Hematopoietic multipotent progenitor cell treated with erythropoietin and hydrocortisone succinate and interleukin-3 and kit ligand, for 17 days (in vitro differentiated cells): ENCODE results near the gene ADCY2.

ENCODE experiments used
- DNase-seq: peaks from one replicate; pipeline ENCODE4 v3.0.0-alpha.2; 2015; ENCODE audit warnings: low spot score

ADCY2 gene

DNA sequence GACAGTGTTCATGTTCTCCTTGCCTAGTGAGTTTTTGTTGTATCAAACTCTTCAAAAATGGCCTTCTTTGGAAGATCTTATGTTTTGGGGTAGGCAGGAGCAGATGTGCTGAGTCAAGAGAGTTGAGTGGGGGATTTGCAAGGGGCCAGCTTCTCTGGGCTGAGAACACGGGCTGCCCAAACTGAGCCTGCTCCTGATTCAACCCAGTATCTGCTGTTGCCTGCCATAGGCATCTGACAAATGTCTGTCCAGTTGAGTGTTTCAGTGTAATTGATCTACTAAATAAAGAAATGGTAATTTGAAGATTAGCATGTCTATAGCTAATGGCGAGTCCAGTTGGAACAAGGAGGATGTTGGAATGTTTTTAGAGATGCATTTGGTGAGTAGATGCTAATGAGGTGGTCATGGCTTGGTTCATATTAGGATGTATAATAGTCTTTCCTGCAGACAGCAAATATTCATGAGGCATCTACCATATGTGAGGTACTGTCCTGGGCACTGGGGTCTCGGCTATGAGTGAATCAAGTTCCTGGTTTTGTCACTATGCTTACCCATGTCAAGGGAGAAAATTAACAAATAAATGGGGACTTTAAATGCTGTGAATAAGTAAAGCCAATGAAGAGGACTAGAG lies 119.5 kb downstream of the ADCY2 start:
- no peak for DNase-seq

- DNase-seq: no peak
Measured at GRCh38 chr5:7516253-7516652, 120.3 kb downstream of the ADCY2 start.

DNA sequence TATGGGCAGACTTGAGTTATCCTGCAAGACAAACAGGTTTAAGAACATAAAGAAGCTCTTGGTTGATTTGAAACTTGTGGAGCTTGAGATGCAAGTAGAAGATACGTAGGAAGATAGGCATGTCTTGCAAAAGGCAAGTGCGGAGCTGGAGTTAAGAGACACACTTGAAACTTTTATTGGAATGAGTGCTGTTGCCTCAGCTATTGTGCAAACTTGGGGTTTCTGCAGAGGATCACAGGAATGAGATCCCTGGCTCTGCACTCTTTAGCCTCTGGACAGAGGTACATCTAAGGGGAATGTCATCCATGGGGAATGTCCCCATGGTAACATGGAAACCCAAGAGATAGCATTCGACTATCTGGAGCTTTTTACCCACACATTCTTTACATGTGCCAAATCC lies 121.1 kb downstream of the ADCY2 start:
- DNase-seq: no peak

DNA sequence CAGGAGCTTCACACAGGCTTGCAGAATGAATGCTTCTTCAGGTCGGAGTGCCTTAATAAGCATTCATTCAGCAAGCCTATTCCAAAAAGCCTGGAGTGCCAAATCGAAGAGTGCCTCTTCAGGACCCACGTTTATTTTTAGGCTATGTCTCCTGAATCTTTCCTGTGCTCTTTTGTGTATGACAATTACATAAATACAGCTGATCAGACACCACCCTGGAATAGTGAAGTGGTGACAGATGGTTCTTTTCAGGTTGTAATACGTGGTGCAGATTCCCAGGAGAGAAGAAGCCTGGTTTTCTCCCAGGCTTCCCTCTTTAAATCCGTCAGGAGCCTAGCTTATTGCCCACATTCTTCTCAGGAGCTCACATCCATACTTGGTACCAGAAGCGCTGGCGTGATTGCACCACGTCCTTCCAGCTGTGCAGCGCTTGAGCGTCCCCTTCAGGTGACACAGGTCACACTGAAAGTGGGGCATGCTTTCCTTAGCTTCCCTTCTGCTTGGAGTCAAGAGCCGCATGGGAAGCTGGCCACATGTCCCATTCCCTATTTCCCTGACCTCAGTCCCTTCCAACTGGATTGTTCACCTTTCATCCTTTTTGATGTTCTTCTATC lies 123.1 kb downstream of the ADCY2 start:
- no peak for DNase-seq

- no peak for DNase-seq
Measured at GRCh38 chr5:7519564-7519963, 123.6 kb downstream of the ADCY2 start.

GRCh38 chr5:7529880-7530279 lies 133.9 kb downstream of the ADCY2 start:
- no peak for DNase-seq

- no peak for DNase-seq
Measured at GRCh38 chr5:7533941-7534340, 138.0 kb downstream of the ADCY2 start.

GRCh38 chr5:7534505-7534904 lies 138.6 kb downstream of the ADCY2 start:
- no peak for DNase-seq

GRCh38 chr5:7537573-7537972 lies 141.6 kb downstream of the ADCY2 start:
- no peak for DNase-seq

DNA sequence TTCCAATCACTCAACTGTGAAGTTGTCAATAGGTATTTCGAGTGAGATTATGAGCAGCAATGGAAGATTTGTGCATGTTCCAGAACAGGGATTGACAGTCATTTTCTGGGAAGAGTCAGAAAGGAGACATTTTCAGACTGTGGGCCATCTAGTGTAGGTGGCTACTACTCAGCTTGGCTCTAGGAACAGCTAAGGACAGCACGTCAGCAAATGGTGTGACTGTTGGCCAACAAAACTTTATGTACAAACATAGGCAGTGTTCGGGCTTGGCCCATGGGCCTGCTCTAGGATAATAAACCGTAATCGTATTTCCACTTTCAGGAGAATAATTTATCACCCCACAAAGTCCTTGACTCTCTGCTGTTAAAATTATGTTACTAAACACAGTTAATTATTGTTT lies 143.6 kb downstream of the ADCY2 start:
- no peak for DNase-seq

DNA sequence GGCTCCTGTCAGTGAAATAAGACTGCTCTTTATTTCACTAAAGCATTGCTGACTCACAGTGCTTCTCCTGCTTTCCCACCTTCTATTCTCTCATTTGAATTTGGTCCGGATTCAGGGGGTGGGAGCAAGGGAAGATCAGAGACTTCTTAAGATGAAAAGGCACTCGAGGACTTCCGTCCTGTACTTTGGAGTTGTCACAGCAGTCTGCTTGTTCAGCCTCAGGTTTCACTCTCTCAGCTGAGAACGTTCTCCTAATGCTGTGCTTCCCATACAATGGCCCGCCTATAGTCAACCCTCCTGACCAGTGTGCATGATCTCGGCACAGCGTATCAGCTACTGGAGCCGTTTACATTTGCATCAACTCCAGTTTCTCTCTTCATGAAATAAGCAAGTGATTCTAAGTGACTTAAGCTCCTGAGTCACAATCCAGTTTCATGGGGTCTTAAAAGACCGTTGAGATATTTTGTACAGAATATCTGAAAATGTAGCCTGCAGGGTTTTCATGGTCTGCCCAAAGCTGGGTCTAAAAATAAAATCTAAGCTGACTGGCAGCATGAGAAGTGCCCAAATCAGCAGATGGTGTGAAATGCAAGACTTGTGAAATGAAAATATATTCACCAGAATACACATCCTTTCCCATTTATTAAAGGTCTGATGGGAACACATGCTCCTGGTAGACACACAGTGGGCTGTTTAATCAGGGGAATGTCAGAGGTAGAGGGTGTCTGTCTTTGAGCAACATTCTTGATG lies 145.0 kb downstream of the ADCY2 start:
- DNase-seq: no peak

GRCh38 chr5:7541898-7542297 lies 146.0 kb downstream of the ADCY2 start:
- no peak for DNase-seq

- no peak for DNase-seq
Measured at GRCh38 chr5:7546555-7546954, 150.6 kb downstream of the ADCY2 start.

GRCh38 chr5:7548596-7548995 lies 152.7 kb downstream of the ADCY2 start:
- no peak for DNase-seq

GRCh38 chr5:7565559-7565958 lies 169.6 kb downstream of the ADCY2 start:
- DNase-seq: no peak

- DNase-seq: no peak
Measured at GRCh38 chr5:7576023-7576715, 180.2 kb downstream of the ADCY2 start.

DNA sequence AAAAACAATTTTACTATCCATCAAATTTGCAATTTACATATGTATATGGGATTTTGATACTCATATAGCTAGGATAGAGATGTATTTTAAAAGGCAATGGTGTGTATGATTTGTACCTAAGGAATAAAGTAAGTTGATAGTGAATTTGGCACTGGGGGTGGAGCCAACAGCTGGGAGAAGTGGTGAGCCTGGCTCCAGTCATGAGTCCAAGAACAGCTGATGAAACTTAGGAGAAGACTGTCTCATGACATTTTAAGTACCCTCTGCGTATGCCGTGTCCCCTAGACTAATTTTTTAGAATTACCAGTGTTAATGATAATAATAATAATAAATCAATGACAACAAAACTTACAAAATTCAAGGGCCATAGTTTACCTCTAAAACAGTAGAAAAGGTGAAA lies 181.4 kb downstream of the ADCY2 start:
- no peak for DNase-seq

- DNase-seq: no peak
Measured at GRCh38 chr5:7578071-7578470, 182.1 kb downstream of the ADCY2 start.

GRCh38 chr5:7584749-7585148 lies 188.8 kb downstream of the ADCY2 start:
- DNase-seq: no peak

DNA sequence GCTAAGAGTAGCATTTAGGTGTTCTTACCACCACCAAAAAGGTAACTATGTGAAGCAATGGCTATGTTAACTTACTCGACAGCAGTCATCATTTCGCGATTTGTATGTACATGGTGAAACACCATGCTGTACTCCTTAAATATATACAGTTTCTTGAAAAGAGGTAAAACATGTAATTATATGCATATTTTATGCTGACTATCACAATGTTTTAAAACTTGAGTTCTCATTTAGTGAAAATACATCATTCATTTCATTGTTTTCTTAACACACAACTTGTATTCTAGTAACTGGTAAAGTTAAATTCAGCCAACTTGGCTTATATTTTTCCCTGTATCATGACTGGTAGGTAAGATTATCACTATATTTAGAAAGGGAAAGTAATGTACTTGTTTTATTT lies 189.9 kb downstream of the ADCY2 start:
- no peak for DNase-seq

GRCh38 chr5:7586480-7586879 lies 190.5 kb downstream of the ADCY2 start:
- DNase-seq: no peak

DNA sequence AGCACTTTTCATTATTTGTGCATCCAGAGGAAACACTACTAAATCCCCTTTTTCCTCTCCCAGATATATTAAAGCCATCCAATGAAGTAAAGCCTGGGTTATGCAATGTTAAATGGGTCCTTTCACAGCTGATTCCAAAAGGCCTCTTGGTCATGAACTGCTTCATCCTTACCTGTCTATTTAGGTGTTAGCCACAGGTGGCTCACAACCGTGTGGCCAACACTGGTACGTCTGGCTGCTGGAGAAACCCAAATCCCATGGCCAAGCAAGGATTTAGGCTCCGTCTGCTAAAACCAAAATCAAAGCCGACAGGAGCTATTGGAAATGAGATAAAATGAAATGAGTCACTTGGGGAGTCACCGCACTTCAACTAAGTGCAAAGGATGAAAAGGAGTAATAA lies 193.9 kb downstream of the ADCY2 start:
- no peak for DNase-seq

GRCh38 chr5:7592910-7593309 lies 197.0 kb downstream of the ADCY2 start:
- DNase-seq: no peak
